Thyroid gland (tissue), 4 donors: Measurements from ENCODE around the gene CLPSL1.

Experiments
- CTCF ChIP-seq, 6 experiments: fragments of 200-600 bp in 3 of 6; fragments of 450-650 bp in 3 of 6; sonication (generic) in 3 of 6; IDR thresholded peaks; one replicate each; pipeline ENCODE4 v1.5.1; 2016 to 2019; ENCODE audit warnings: antibody characterized with exemption in 6 of 6, mild to moderate bottlenecking in 2 of 6, inconsistent platforms in 1 of 6, moderate library complexity in 1 of 6
- POLR2A ChIP-seq, 2 donors: fragments of 450-650 bp; IDR thresholded peaks; one replicate each; pipeline ENCODE4 v1.6.1; 2017; ENCODE audit warnings: antibody characterized with exemption in 2 of 2, mild to moderate bottlenecking in 2 of 2, moderate library complexity in 1 of 2

- no peak for TF ChIP-seq CTCF (IDR thresholded peaks at IDR 0.05)
- no peak for TF ChIP-seq POLR2A (IDR thresholded peaks at IDR 0.05)
These were observed 14.0 kb downstream of the CLPSL1 start for GRCh38 chr6:35794536-35795452.
